NCI-H82 treated with DMSO at 0.1 percent for 48 hours (cell line): Measurements from ENCODE around the gene ROBO1.

Source experiments
- DNase-seq: peaks from one replicate; lab custom pipeline; 2025; ENCODE audit not compliant: unreplicated experiment; lab: John Stamatoyannopoulos, UW

Gene ROBO1

GRCh38 chr3:78992400-78992799, 775.4 kb downstream of the ROBO1 start:
- no peak for DNase-seq

- no peak for DNase-seq
These were observed 776.1 kb downstream of the ROBO1 start for GRCh38 chr3:78991656-78992055.

- no peak for DNase-seq
These were observed 777.6 kb downstream of the ROBO1 start for GRCh38 chr3:78990156-78990555.

- DNase-seq, result no peak
These were observed 779.5 kb downstream of the ROBO1 start for GRCh38 chr3:78988324-78988723.

GRCh38 chr3:78986416-78987101, 781.2 kb downstream of the ROBO1 start:
- no peak for DNase-seq

- no peak for DNase-seq
These were observed 781.8 kb downstream of the ROBO1 start for GRCh38 chr3:78985981-78986380.

- peak; percentile 58 for DNase-seq
These were observed 788.8 kb downstream of the ROBO1 start for GRCh38 chr3:78979028-78979427.

- DNase-seq, result peak; percentile 48
These were observed 789.8 kb downstream of the ROBO1 start for GRCh38 chr3:78978037-78978436.

- DNase-seq, result no peak
These were observed 790.7 kb downstream of the ROBO1 start for GRCh38 chr3:78977073-78977472.

GRCh38 chr3:78976200-78976599, 791.6 kb downstream of the ROBO1 start:
- DNase-seq, result no peak

- DNase-seq, result no peak
These were observed 793.5 kb downstream of the ROBO1 start for GRCh38 chr3:78974181-78974790.

GRCh38 chr3:78972617-78973301, 795.0 kb downstream of the ROBO1 start:
- no peak for DNase-seq

- no peak for DNase-seq
These were observed 797.1 kb downstream of the ROBO1 start for GRCh38 chr3:78970656-78971055.

- DNase-seq, result no peak
These were observed 798.3 kb downstream of the ROBO1 start for GRCh38 chr3:78969483-78969882.

- no peak for DNase-seq
These were observed 800.7 kb downstream of the ROBO1 start for GRCh38 chr3:78967061-78967460.

GRCh38 chr3:78963771-78964170, 804.0 kb downstream of the ROBO1 start:
- no peak for DNase-seq

- peak; percentile 69 for DNase-seq
These were observed 810.3 kb downstream of the ROBO1 start for GRCh38 chr3:78957456-78957855.

- no peak for DNase-seq
These were observed 816.4 kb downstream of the ROBO1 start for GRCh38 chr3:78951342-78951945.

- DNase-seq, result no peak
These were observed 826.2 kb downstream of the ROBO1 start for GRCh38 chr3:78941587-78941986.

- DNase-seq, result no peak
These were observed 827.2 kb downstream of the ROBO1 start for GRCh38 chr3:78940626-78941025.

GRCh38 chr3:78940128-78940527, 827.7 kb downstream of the ROBO1 start:
- DNase-seq, result no peak

- no peak for DNase-seq
These were observed 830.3 kb downstream of the ROBO1 start for GRCh38 chr3:78937475-78937874.
